ENCODE measurements around the gene ERICH2. TPM values are rescaled to one million over a fixed set of nuclear protein-coding genes. Genes with fewer than 3 reads are reported as not detected.

The ERICH2 gene
- total RNA-seq, 2 donors from 2014 or later: not detected

- Histone ChIP-seq H3K9me3 (no peaks in the 10 kb centered on the region), H3K27ac (no peak overlapping the region), H3K4me1 (no peaks in the 10 kb centered on the region), H3K36me3 (no peaks in the 10 kb centered on the region), H3K4me3 (no peak overlapping the region), H3K27me3 (no peaks in the 10 kb centered on the region)
- no peak for TF ChIP-seq CTCF (IDR thresholded peaks at IDR 0.05)
- no peak for DNase-seq (ENCODE audit: low spot score)
These were observed 33.5 kb upstream of the ERICH2 start for GRCh38 chr2:170736628-170737027.

- Histone ChIP-seq H3K4me3 (no peak overlapping the region), H3K4me1 (no peaks in the 10 kb centered on the region), H3K27me3 (no peaks in the 10 kb centered on the region), H3K9me3 (no peaks in the 10 kb centered on the region), H3K27ac (no peak overlapping the region), H3K36me3 (no peaks in the 10 kb centered on the region)
- no peak for DNase-seq (ENCODE audit: low spot score)
- TF ChIP-seq CTCF (IDR thresholded peaks at IDR 0.05): no peak
These were observed 32.8 kb upstream of the ERICH2 start for GRCh38 chr2:170737406-170737805.

- no peaks in the 10 kb centered on the region for H3K36me3 ChIP-seq
- no peak overlapping the region for H3K4me3 ChIP-seq
- no peaks in the 10 kb centered on the region for H3K4me1 ChIP-seq
- no peaks in the 10 kb centered on the region for H3K27me3 ChIP-seq
- H3K27ac ChIP-seq: no peak overlapping the region
- TF ChIP-seq CTCF (IDR thresholded peaks at IDR 0.05): no peak
- no peaks in the 10 kb centered on the region for H3K9me3 ChIP-seq
- DNase-seq (ENCODE audit: low spot score): no peak
These were observed 32.4 kb upstream of the ERICH2 start for GRCh38 chr2:170737821-170738220.

GRCh38 chr2:170739048-170739447, 31.1 kb upstream of the ERICH2 start:
- H3K4me3 ChIP-seq: no peak overlapping the region
- no peak for TF ChIP-seq CTCF (IDR thresholded peaks at IDR 0.05)
- DNase-seq (ENCODE audit: low spot score): no peak
- H3K27ac ChIP-seq: no peak overlapping the region
- H3K4me1 ChIP-seq: no peaks in the 10 kb centered on the region
- no peaks in the 10 kb centered on the region for H3K27me3 ChIP-seq
- H3K36me3 ChIP-seq: no peaks in the 10 kb centered on the region
- no peaks in the 10 kb centered on the region for H3K9me3 ChIP-seq

GRCh38 chr2:170739507-170740046, 30.6 kb upstream of the ERICH2 start:
- H3K9me3 ChIP-seq: no peaks in the 10 kb centered on the region

More at GRCh38 chr2:170739507-170740046, 30.6 kb upstream of the ERICH2 start:
- no peak for TF ChIP-seq CTCF (IDR thresholded peaks at IDR 0.05)
- Histone ChIP-seq H3K4me1 (no peaks in the 10 kb centered on the region), H3K4me3 (no peak overlapping the region), H3K36me3 (no peaks in the 10 kb centered on the region), H3K27me3 (no peaks in the 10 kb centered on the region), H3K27ac (no peak overlapping the region)
- no peak for DNase-seq (ENCODE audit: low spot score)
